A549 (cell line): Measurements from ENCODE around the gene MRPL45.

Source experiments
- CBX2 ChIP-seq: fragments of 200-600 bp; sonication (generic); IDR thresholded peaks from 2 replicates; pipeline ENCODE4 v1.6.1; 2016; ENCODE audit warnings: low read depth, mild to moderate bottlenecking, borderline replicate concordance
- CEBPB ChIP-seq, 2 experiments: fragments of >200 bp in 1 of 2; sonication (Bioruptor Twin) in 1 of 2; formaldehyde crosslinking in 1 of 2; IDR thresholded peaks; 2 replicates each; pipeline ENCODE4 v1.6.1; 2012 to 2016
- CTCF ChIP-seq: fragments of >200 bp; sonication (Bioruptor Twin); formaldehyde crosslinking; IDR thresholded peaks from 3 replicates; pipeline ENCODE4 v1.5.1; 2016
- EP300 ChIP-seq, 2 experiments: fragments of >200 bp; sonication (Bioruptor Twin); formaldehyde crosslinking; IDR thresholded peaks; 2 replicates in 1 of 2; 3 replicates in 1 of 2; pipeline ENCODE4 v1.6.1; 2016 to 2017
- FOSL2 ChIP-seq, 2 experiments: fragments of 450-650 bp in 1 of 2; fragments of >200 bp in 1 of 2; sonication (Bioruptor Twin) in 1 of 2; formaldehyde crosslinking; IDR thresholded peaks; 2 replicates each; pipeline versions ENCODE4 v1.5.0 to v1.6.1; 2016 to 2020; ENCODE audit warnings: mild to moderate bottlenecking in 1 of 2, moderate library complexity in 1 of 2
- HOXB5 ChIP-seq: fragments of 250-450 bp; sonication (Bioruptor Pico); IDR thresholded peaks from 2 replicates; pipeline ENCODE4 v1.5.0; 2020; ENCODE audit warnings: mild to moderate bottlenecking, moderate library complexity
- KDM5A ChIP-seq: fragments of 200-600 bp; sonication (generic); IDR thresholded peaks from 2 replicates; pipeline ENCODE4 v1.6.1; 2016; ENCODE audit warnings: antibody characterized with exemption, mild to moderate bottlenecking
- MAX ChIP-seq: IDR thresholded peaks from 2 replicates; pipeline ENCODE4 v1.6.1; 2012
- POLR2A ChIP-seq: IDR thresholded peaks from 2 replicates; pipeline ENCODE4 v1.6.1; 2012; ENCODE audit warnings: mild to moderate bottlenecking, low read length
- ZNF302 ChIP-seq: fragments of 250-450 bp; sonication (Bioruptor Pico); IDR thresholded peaks from 2 replicates; pipeline ENCODE4 v1.9.0; 2021; ENCODE audit warnings: inconsistent platforms, mild to moderate bottlenecking, moderate library complexity

- TF ChIP-seq CTCF (no peak), EP300 (IDR thresholded peaks at IDR 0.05) (no peak), HOXB5 (CRISPR knock-in tag) (no peak), POLR2A (no peak), FOSL2 (IDR thresholded peaks at IDR 0.05) (no peak), FOSL2 (CRISPR knock-in tag; IDR thresholded peaks at IDR 0.05) (no peak), ZNF302 (no peak), CEBPB (IDR thresholded peaks at IDR 0.05) (no peak), MAX (no peak), CBX2 (no peak), KDM5A (no peak)
Observed at GRCh38 chr17:38369124-38369886, 72.3 kb downstream of the MRPL45 start.
